Cardiac fibroblast (primary cell): ENCODE data around the gene USP34.
"Not testable (repeated sequence)": the region's sequence is repeated elsewhere in the genome, so short reads cannot be mapped to it uniquely, and the experiment has no call there.

Experiments used
- DNase-seq, 2 donors: peaks; one replicate each; pipeline versions ENCODE4 v3.0.0 to v3.0.0-alpha.2; 2010; ENCODE audit warnings: low read depth in 2 of 2
- H3K4me3 ChIP-seq, 2 donors: replicated peaks in 1 of 2; 1 replicate in 1 of 2; 2 replicates in 1 of 2; pipeline ENCODE4 v1.5.1; 2011; ENCODE audit warnings: low read depth in 2 of 2, low read length in 2 of 2, mild to moderate bottlenecking in 2 of 2, moderate library complexity in 1 of 2
- CTCF ChIP-seq: IDR thresholded peaks from one replicate; pipeline ENCODE4 v1.5.1; 2011; ENCODE audit warnings: low read depth, mild to moderate bottlenecking, low read length, inconsistent platforms

The USP34 gene

DNA sequence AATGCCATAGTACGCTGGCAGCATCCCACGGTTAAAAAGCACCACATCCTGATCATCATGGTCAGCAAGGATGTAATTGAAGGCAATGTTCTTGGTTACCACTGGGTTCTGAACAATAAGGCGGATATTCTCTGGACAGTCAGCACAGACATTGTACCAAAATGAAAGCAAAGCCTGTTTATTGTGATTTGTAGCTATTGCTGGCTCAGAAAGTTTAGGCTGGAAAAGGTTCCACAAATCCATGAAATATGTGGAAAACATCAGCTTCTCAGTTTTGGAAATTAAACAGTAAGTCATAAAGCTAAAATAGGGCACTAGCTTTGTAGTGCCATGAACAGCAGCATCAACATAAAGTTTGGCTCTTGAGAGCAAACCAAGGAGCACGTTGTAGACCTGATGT is 256.7 kb downstream of the USP34 start:
- no peak for DNase-seq
- no peak for TF ChIP-seq CTCF
- H3K4me3 ChIP-seq = no peak overlapping the region

DNA sequence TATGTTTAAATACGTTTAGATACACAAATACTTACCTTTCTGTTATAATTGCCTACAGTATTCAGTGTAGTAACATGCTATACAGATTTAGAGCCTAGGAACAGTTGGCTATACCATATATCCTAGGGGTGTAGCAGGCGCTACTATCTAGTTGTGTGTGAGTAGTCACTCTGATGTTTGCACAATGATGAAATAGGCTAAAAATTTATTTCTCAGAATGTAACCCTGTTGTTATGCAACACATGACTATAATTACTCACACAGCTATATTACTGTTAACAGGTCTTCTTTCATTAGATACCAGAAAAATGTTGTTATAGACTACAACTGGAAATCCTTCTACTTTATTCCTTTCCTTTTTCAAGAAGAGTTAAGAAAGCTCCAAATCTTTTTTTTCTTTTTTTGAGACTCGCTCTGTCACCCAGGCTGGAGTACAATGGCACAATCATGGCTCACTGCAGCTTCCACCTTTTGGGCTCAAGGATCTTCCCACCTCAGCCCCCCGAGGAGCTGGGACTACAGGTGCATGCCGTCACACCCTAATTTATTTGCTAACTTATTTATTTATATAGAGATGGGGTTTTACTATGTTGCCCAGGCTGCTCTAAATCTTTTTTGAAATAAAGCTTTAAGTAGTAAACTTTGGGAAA is 260.4 kb downstream of the USP34 start:
- no peak for TF ChIP-seq CTCF
- no peak overlapping the region for H3K4me3 ChIP-seq
- peak; percentile 81 to 89 for DNase-seq

DNA sequence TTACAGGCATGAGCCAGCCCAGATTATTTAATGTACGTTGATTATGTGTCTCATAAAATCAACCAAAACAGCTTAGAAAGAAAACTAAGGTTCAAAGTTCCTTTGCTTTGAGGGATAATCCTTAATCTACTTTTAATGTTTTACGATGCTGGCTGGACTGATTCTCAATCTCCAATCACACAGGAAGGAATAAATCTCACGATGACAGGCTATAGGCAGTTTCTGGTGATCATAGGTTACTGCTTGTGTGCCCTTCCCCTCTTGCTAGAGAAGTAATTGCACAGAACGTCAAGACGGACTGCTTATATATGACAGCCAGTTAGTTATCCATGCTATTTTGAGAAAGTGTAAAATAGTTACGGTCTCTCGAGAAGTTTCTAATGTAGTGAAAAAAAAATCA is 265.8 kb downstream of the USP34 start:
- no peak for DNase-seq
- no peak for TF ChIP-seq CTCF
- no peak overlapping the region for H3K4me3 ChIP-seq

- no peak for TF ChIP-seq CTCF
- H3K4me3 ChIP-seq = no peak overlapping the region
- no peak for DNase-seq
Measured at GRCh38 chr2:61196671-61197070, 274.2 kb downstream of the USP34 start.

- H3K4me3 ChIP-seq, DNase-seq: not testable (repeated sequence)
Measured at GRCh38 chr2:61194646-61195045, 276.2 kb downstream of the USP34 start.

DNA sequence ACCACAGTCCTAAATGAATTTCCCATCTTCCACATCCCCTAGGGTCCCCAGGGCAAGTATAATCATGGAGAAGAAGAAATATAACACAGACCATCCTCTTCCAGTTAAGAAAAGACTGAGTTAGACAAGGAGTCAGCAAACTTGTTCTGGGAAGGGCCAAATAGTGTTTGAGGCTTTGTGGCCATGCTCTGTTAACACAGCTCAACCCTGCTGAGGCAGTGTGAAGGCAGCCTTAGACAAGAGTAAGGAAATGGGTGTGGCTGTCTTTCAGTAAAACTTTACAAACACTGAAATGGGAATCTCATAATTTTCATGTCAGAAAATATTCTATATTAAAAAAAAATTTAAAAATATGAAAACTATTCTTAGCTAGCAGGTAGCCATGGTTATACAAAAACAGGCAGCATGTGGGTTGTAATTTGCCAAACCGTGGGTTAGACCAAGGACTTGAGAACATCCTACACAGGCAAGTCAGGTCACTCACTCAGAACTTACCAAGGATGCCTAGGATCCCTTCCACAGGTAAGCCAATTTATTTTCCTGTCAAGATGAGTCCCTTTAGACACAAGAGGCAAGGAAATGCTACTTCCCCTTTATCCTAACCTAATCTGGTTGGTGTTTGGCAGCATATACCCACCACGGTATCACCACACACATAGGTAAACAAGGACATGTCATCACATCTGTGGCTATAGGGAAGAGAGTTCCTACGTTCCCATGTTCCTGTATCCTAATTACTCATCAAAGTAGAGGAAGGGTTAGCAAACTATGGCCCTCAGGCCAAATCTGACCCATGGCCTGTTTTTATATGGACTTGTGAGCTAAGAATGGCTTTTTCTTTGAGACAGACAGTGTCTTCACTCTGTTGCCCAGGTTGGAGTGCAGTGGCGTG is 277.0 kb downstream of the USP34 start:
- H3K4me3 ChIP-seq = no peak overlapping the region
- DNase-seq = no peak
- TF ChIP-seq CTCF = no peak

DNA sequence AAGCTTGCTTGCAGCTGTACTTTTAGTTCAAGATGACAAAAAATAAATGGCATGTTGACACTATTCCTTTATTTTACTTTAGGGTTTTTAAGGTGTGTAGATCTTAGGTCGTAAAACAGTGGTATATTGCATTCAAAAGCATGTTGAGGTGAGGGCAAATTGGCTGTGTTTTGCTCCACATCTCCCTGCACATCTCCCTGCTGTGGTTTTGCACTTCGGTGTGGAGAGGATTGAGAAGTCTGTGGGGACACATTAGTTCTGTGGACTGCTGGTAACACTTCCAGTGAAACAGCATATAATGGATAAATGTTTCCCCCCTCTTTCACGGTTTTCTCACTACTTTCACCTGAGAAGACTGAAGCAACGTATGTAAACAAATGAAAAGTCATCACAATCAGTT is 283.8 kb downstream of the USP34 start:
- no peak for DNase-seq
- TF ChIP-seq CTCF = no peak
- H3K4me3 ChIP-seq = no peak overlapping the region
